GM12878 (cell line): ENCODE results near the gene SMIM5. TPM values are rescaled to one million over a fixed set of nuclear protein-coding genes. Genes with fewer than 3 reads are reported as not detected.

Experiments
- ATAC-seq: fragments of 200-7000 bp; cut with Tn5 transposase; 3 replicates; pipeline ENCODE4 v1.9.1; 2020; ENCODE audit warnings: mild to moderate bottlenecking, moderate library complexity
- BruUV-seq: library from RNA; stranded (reverse); fragments of 400-500 nt; replicated peaks from 2 replicates; lab custom pipeline; 2021; lab: Mats Ljungman, UMichigan
- CTCF ChIA-PET: fragments of 300-600 bp; sonication (Branson Sonifier 250); formaldehyde crosslinking; extraction: SDS; loops from one replicate; lab custom pipeline; 2021; ENCODE audit warnings: inconsistent platforms; lab: Yijun Ruan, JAX
- POLR2A ChIA-PET: fragments of 350-600 bp; formaldehyde crosslinking; extraction: SDS; loops from one replicate; lab custom pipeline; 2021; ENCODE audit warnings: inconsistent platforms; lab: Charles Lee
- RAD21 ChIA-PET: fragments of 300-600 bp; sonication (Branson Sonifier 250); formaldehyde crosslinking; loops from one replicate; lab custom pipeline; 2023; ENCODE audit warnings: antibody characterized with exemption; ENCODE audit not compliant: unreplicated experiment; lab: Charles Lee
- SMC1A ChIA-PET: fragments of 300-600 bp; sonication (Branson Sonifier 250); formaldehyde crosslinking; loops from one replicate; lab custom pipeline; 2023; ENCODE audit not compliant: unreplicated experiment, uncharacterized antibody; lab: Charles Lee
- DNase-seq: peaks from one replicate; pipeline ENCODE4 v3.0.0-alpha.2; 2011; ENCODE audit warnings: low read depth, low spot score
- FAIRE-seq: peaks from 3 replicates; lab custom pipeline; 2011; peaks lifted over from hg19 to GRCh38; lab: Jason Lieb, UNC
- H2AFZ ChIP-seq: 2 replicates; pipeline ENCODE4 v1.6.0; 2011; ENCODE audit warnings: low read depth, low read length, control low read depth; ENCODE audit not compliant: control insufficient read depth
- H3K27ac ChIP-seq: 2 replicates; pipeline ENCODE4 v1.5.1; 2011; ENCODE audit warnings: control low read depth; ENCODE audit not compliant: control insufficient read depth, insufficient read depth
- H3K27me3 ChIP-seq, 2 experiments: replicated peaks in 1 of 2; 2 replicates each; pipeline versions ENCODE4 v1.6.0 to v1.6.1; 2011; ENCODE audit warnings: low read length in 1 of 2; ENCODE audit not compliant: control insufficient read depth in 2 of 2, insufficient read depth in 2 of 2
- H3K36me3 ChIP-seq, 2 experiments: 2 replicates each; pipeline ENCODE4 v1.5.1; 2011; ENCODE audit warnings: low read length in 1 of 2; ENCODE audit not compliant: control insufficient read depth in 2 of 2, insufficient read depth in 2 of 2
- H3K4me1 ChIP-seq: 2 replicates; pipeline ENCODE4 v1.6.1; 2011; ENCODE audit warnings: mild to moderate bottlenecking, low read length, moderate library complexity, mixed read lengths; ENCODE audit not compliant: control insufficient read depth, insufficient read depth
- H3K4me2 ChIP-seq: 2 replicates; pipeline ENCODE4 v1.6.0; 2011; ENCODE audit warnings: control low read depth; ENCODE audit not compliant: control insufficient read depth, insufficient read depth
- H3K4me3 ChIP-seq: fragments of 200-600 bp; sonication (generic); 2 replicates; pipeline ENCODE4 v1.5.1; 2016
- H3K79me2 ChIP-seq: 2 replicates; pipeline ENCODE4 v1.6.0; 2011; ENCODE audit warnings: low read length; ENCODE audit not compliant: control insufficient read depth, insufficient read depth
- H3K9ac ChIP-seq: 2 replicates; pipeline ENCODE4 v1.8.0; 2011; ENCODE audit warnings: low read length, control low read depth, mixed read lengths; ENCODE audit not compliant: control insufficient read depth, insufficient read depth
- H3K9me3 ChIP-seq: replicated peaks from 3 replicates; pipeline ENCODE4 v1.5.1; 2011; ENCODE audit warnings: mild to moderate bottlenecking, low read length; ENCODE audit not compliant: control insufficient read depth, insufficient read depth
- H4K20me1 ChIP-seq: 2 replicates; pipeline ENCODE4 v1.6.0; 2011; ENCODE audit not compliant: control insufficient read depth, insufficient read depth
- HDAC6 ChIP-seq: fragments of 200-600 bp; sonication (generic); IDR thresholded peaks from one replicate; pipeline ENCODE4 v1.8.0; 2017; ENCODE audit warnings: antibody characterized with exemption; ENCODE audit not compliant: unreplicated experiment
- TBL1XR1 ChIP-seq: IDR thresholded peaks from 2 replicates; pipeline ENCODE4 v1.6.1; 2012; ENCODE audit warnings: low read depth, low read length, improper control_type of control experiment
- WGBS: methylation state at CpG from one replicate; pipeline ENCODE4 v1.1.6; 2016; ENCODE audit warnings: low lambda C conversion rate; ENCODE audit not compliant: insufficient replicate concordance, insufficient coverage; ENCODE audit errors: missing lambda C conversion rate; 5-methylcytosine and 5-hydroxymethylcytosine counted together
- in situ Hi-C: fragments of 300-500 bp; cut with MboI; formaldehyde crosslinking; loops from 9 replicates; pipeline ENCODE4 v1.14.3; 2018; ENCODE audit warnings: mixed read lengths
- intact Hi-C: fragments of 100-400 bp; cut with micrococcal nuclease; formaldehyde crosslinking; loops from one replicate; pipeline ENCODE4 v1.14.2; 2022; ENCODE audit not compliant: unreplicated experiment
- polyA plus RNA-seq, 11 experiments: library from polyadenylated mRNA; depleted of rRNA in 4 of 11; unstranded in 6 of 11; stranded (reverse) in 5 of 11; fragments of >200 nt; fragmentation: Nextera tagmentation in 4 of 11; fragmentation: Illumina TruSeq in 1 of 11; extraction: Ambion mirVana in 4 of 11; extraction: Trizol in 1 of 11; gene quantifications; 1 replicate in 1 of 11; 2 replicates in 10 of 11; pipeline versions ENCODE4 v1.2.1 to v1.2.3, GENCODE V29; 2011 to 2016; ENCODE audit warnings: inconsistent platforms in 2 of 11, missing spikeins in 2 of 11, low read depth in 1 of 11
- total RNA-seq, 4 experiments: library from RNA; depleted of rRNA in 3 of 4; stranded (reverse); fragments of >200 nt in 3 of 4; fragmentation: Illumina TruSeq in 1 of 4; extraction: Trizol in 1 of 4; gene quantifications; 2 replicates each; pipeline versions ENCODE4 v1.2.1 to v1.2.3, GENCODE V29; 2013 to 2021
- TF ChIP-seq, protein P1 (sequence below): fragments of 450-650 bp; conservative IDR thresholded peaks from 2 replicates; pipeline ENCODE4 v1.6.1; 2017; ENCODE audit warnings: mild to moderate bottlenecking, moderate library complexity
- TF ChIP-seq, protein P2 (sequence below): fragments of 150-350 bp; IDR thresholded peaks from 2 replicates; pipeline ENCODE4 v1.6.1; 2016; ENCODE audit warnings: low read depth, low read length

Gene SMIM5
- total and polyA plus RNA-seq, 10 of the 15 experiments (the other 5 are each of a cell fraction or from before 2014, with no cell fraction given) = 0.08 to 0.11 TPM; not detected in 8

DNA sequence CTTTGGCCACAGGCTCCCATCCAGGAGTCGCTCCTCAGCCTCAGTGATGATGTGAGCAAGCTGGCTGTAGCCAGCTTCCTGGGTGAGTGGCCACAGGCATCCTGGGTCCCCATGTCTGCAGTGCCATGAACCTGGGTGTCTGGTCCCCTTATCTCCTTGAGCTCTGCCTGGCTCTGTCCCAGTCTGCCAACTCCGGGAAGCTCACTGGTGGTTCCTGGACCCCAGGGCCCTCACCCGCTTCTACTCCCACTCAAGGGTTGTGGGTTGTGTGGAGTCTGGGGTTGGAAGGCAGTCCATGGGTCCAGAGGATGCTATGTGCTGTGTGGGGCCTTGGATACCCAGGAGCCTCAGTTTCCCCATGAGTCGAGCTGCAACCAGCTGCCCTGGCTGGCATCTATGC, 11.7 kb upstream of the SMIM5 start:
- H3K4me3 ChIP-seq = no peak overlapping the region
- no peak overlapping the region for H3K9ac ChIP-seq
- 45% methylated on average over 4 of the region's 4 CpGs for WGBS
- H3K27me3 ChIP-seq = no peaks in the 10 kb centered on the region
- H3K27ac ChIP-seq = no peak overlapping the region
- ATAC-seq = no peak
- CTCF ChIA-PET = interaction anchor here (1.0 to 3.5 kb wide), 4 partner anchors 12 to 127 kb away, joined by 4 to 43 read pairs (median 15); partner anchors contain the start of gene SMIM5
- FAIRE-seq = no peak
- H3K4me1 ChIP-seq = no peaks in the 10 kb centered on the region
- POLR2A ChIA-PET = interaction anchor here (0.5 kb wide), 2 partner anchors 36 to 694 kb away, joined by 4 to 6 read pairs; no protein-coding TSS in a partner anchor
- H2AFZ ChIP-seq = no peak overlapping the region
- intact Hi-C loops = no loop called here
- RAD21 ChIA-PET = interaction anchor here (1.2 kb wide), 1 partner anchor 126 kb away, joined by 3 read pairs; no protein-coding TSS in a partner anchor
- DNase-seq = no peak
- H3K9me3 ChIP-seq = no peaks in the 10 kb centered on the region
- TF ChIP-seq, protein P1, sequence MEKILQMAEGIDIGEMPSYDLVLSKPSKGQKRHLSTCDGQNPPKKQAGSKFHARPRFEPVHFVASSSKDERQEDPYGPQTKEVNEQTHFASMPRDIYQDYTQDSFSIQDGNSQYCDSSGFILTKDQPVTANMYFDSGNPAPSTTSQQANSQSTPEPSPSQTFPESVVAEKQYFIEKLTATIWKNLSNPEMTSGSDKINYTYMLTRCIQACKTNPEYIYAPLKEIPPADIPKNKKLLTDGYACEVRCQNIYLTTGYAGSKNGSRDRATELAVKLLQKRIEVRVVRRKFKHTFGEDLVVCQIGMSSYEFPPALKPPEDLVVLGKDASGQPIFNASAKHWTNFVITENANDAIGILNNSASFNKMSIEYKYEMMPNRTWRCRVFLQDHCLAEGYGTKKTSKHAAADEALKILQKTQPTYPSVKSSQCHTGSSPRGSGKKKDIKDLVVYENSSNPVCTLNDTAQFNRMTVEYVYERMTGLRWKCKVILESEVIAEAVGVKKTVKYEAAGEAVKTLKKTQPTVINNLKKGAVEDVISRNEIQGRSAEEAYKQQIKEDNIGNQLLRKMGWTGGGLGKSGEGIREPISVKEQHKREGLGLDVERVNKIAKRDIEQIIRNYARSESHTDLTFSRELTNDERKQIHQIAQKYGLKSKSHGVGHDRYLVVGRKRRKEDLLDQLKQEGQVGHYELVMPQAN = no peak
- TF ChIP-seq, protein P2, sequence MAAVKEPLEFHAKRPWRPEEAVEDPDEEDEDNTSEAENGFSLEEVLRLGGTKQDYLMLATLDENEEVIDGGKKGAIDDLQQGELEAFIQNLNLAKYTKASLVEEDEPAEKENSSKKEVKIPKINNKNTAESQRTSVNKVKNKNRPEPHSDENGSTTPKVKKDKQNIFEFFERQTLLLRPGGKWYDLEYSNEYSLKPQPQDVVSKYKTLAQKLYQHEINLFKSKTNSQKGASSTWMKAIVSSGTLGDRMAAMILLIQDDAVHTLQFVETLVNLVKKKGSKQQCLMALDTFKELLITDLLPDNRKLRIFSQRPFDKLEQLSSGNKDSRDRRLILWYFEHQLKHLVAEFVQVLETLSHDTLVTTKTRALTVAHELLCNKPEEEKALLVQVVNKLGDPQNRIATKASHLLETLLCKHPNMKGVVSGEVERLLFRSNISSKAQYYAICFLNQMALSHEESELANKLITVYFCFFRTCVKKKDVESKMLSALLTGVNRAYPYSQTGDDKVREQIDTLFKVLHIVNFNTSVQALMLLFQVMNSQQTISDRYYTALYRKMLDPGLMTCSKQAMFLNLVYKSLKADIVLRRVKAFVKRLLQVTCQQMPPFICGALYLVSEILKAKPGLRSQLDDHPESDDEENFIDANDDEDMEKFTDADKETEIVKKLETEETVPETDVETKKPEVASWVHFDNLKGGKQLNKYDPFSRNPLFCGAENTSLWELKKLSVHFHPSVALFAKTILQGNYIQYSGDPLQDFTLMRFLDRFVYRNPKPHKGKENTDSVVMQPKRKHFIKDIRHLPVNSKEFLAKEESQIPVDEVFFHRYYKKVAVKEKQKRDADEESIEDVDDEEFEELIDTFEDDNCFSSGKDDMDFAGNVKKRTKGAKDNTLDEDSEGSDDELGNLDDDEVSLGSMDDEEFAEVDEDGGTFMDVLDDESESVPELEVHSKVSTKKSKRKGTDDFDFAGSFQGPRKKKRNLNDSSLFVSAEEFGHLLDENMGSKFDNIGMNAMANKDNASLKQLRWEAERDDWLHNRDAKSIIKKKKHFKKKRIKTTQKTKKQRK = no peak
- no peak for TF ChIP-seq TBL1XR1
- no peak for TF ChIP-seq HDAC6
- TF ChIP-seq, all 136 proteins: peak for 0
- Histone ChIP-seq H3K36me3 (no peaks in the 10 kb centered on the region), H4K20me1 (no peaks in the 10 kb centered on the region), H3K4me2 (no peak overlapping the region), H3K79me2 (no peaks in the 10 kb centered on the region)
- BruUV-seq = no TSS peak
- SMC1A ChIA-PET = interaction anchor here (1.4 kb wide), 1 partner anchor 11 kb away, joined by 3 read pairs; the partner anchor contains the start of gene SMIM5
- in situ Hi-C loops = no loop called here
